Measurements from ENCODE around the gene FASTKD3. TPM values are rescaled to one million over a fixed set of nuclear protein-coding genes. Genes with fewer than 3 reads are reported as not detected.
A peak's percentile ranks its signal among the peaks of the same experiment; 100 is the strongest.
"Not testable (repeated sequence)": the region's sequence is repeated elsewhere in the genome, so short reads cannot be mapped to it uniquely, and the experiment has no call there.

The FASTKD3 gene
- total RNA-seq: 10 to 100 TPM; 23.3 to 23.6 TPM

DNA sequence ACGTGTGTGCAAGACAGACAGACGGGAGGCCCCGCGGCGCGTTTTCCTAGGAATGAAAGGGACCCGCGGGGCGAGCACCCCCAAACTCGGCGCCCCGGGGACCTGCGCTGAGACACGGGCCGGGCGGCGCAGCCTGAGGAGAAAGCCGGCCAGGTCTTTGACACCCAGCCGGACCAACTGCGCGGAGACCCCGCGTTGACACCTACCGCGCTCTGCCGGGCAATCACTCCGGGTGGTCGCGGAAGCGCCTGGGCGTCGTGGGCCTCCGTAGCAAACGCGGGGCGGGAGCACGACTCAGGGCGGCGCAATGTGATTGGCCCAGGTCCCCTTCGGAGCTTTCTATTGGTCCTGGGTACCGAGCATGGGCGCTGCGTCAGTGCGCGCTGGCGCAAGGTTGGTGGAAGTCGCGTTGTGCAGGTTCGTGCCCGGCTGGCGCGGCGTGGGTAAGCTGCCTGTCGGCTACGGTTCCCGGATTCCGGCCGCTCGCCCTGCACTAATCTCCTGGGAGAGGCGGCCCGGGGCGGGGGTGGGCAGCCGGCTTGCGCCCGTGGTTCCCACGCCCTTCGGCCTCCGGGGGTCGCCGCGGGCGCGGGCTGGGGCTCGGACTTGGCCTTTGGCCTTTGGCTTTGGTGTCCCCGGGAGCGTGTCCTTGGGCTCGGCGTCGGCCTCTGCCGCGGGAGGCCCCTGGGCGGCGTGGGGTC lies at the start of gene FASTKD3, which contains the start of gene MTRR:
TSS of gene FASTKD3 (minus strand) at position 259 of the 701 bp plus-strand sequence. CDS start 948 bp downstream, outside the sequence.
TSS of gene MTRR (plus strand) at position 376 of the 701 bp plus-strand sequence. CDS start 1,647 bp downstream, outside the sequence.
- H3K27me3 Mint-ChIP-seq: no peaks in the 10 kb centered on the region
- H3K4me3 Mint-ChIP-seq: peak within 1 kb of the TSS; percentile 88
- H3K36me3 Mint-ChIP-seq: peaks cover 53% of the 10 kb centered on the region
- DNase-seq: peak; percentile 90
- H3K4me1 Mint-ChIP-seq: peaks cover 70% of the 10 kb centered on the region
- no peaks in the 10 kb centered on the region for H3K9me3 Mint-ChIP-seq
- peak within 1 kb of the TSS; percentile 90 for H3K27ac Mint-ChIP-seq

GRCh38 chr5:7917130-7918123 lies 48.6 kb upstream of the FASTKD3 start:
- H3K36me3 Mint-ChIP-seq: peaks cover 7% of the 10 kb centered on the region
- no peaks in the 10 kb centered on the region for H3K4me1 Mint-ChIP-seq
- H3K4me3 Mint-ChIP-seq: no peak overlapping the region
- no peak overlapping the region for H3K27ac Mint-ChIP-seq
- DNase-seq: no peak
- peaks cover 10% of the 10 kb centered on the region for H3K27me3 Mint-ChIP-seq
- peaks cover 7% of the 10 kb centered on the region for H3K9me3 Mint-ChIP-seq

DNA sequence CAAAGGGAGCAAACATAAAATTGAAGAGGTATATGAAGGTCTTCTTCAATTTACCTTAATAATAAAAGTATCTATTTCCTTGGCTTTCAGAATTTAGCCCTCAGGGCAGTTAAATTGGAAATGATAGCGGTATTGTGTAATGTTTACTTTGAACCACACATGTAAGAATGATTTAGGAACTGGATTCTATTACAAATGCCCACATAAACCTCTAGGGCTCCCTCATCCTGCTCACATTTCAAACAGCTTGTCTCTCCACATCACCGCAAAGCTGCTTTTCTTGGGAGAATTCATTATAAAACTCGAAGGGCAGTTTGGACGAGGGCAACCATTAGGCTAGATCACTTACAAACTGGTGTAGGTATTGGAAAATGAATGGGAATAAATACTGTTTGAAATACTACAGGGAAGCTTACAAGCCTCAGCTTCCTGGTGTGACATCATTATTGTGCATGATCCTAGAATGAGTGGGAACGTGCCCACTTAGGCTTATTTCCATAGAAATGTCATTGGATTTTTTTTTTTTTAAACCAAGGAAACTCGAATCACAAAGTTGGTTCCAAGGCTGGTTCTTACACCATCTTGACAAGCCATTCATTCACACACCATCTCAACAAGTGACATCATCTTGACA lies 47.5 kb upstream of the FASTKD3 start:
- H3K36me3 Mint-ChIP-seq: peaks cover 17% of the 10 kb centered on the region
- no peaks in the 10 kb centered on the region for H3K4me1 Mint-ChIP-seq
- no peak for DNase-seq
- peaks cover 4% of the 10 kb centered on the region for H3K27me3 Mint-ChIP-seq
- peaks cover 11% of the 10 kb centered on the region for H3K9me3 Mint-ChIP-seq
- no peak overlapping the region for H3K4me3 Mint-ChIP-seq
- H3K27ac Mint-ChIP-seq: no peak overlapping the region

DNA sequence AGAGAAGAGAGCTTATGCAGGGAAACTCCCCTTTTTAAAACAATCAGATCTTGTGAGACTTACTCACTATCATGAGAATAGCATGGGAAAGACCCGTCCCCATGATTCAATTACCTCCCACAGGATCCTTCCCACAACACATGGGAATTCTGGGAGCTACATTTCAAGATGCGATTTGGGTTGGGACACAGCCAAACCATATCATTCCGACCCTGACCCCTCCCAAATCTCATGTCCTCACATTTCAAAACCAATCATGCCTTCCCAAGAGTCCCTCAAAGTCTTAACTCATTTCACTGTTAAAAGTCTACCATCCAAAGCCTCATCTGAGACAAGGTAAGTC lies 42.6 kb upstream of the FASTKD3 start:
- peaks cover 33% of the 10 kb centered on the region for H3K9me3 Mint-ChIP-seq
- H3K4me1 Mint-ChIP-seq, DNase-seq, H3K27me3 Mint-ChIP-seq, H3K4me3 Mint-ChIP-seq, H3K27ac Mint-ChIP-seq: not testable (repeated sequence)
- H3K36me3 Mint-ChIP-seq: peaks cover 57% of the 10 kb centered on the region

DNA sequence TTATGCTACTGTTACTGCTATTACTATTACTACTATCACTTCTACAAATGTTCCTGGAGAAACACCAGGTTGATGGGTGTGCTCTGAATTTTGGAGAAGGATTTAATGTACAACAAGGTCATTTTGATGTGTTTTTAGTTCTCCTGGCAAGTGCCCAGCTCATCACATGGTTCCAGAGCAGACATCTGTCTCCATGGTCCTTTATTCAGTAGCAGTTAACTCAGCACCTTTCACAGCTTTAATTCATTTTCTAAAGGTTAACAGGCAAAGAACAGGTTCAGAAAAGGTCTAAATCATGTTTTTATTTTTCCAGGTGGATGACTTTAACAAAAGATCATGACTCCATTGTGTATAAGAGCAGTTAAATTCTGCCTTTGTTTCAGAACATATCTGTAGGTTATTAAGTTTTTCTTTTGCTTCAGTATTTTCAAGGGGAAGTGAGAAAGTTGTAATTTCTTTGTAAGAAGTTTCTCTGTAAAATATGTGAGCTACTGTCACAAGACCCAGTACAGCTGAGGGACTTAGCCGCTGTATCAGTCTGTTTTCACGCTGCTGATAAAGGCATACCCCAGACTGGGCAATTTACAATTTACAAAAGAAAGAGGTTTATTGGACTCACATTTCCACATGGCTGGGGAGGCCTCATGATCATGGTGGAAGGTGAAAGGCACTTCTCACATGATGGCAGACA lies 42.1 kb upstream of the FASTKD3 start:
- Mint-ChIP-seq H3K4me1 (no peaks in the 10 kb centered on the region), H3K27ac (no peak overlapping the region), H3K27me3 (no peaks in the 10 kb centered on the region), H3K9me3 (peaks cover 33% of the 10 kb centered on the region), H3K36me3 (peaks cover 59% of the 10 kb centered on the region), H3K4me3 (no peak overlapping the region)
- DNase-seq: no peak

- Mint-ChIP-seq H3K36me3 (peaks cover 82% of the 10 kb centered on the region), H3K9me3 (peaks cover 33% of the 10 kb centered on the region), H3K27ac (no peak overlapping the region)
These were observed 39.5 kb upstream of the FASTKD3 start for GRCh38 chr5:7908317-7908716.

GRCh38 chr5:7907612-7908011 lies 38.8 kb upstream of the FASTKD3 start:
- H3K36me3 Mint-ChIP-seq: peaks cover 82% of the 10 kb centered on the region
- no peak overlapping the region for H3K4me3 Mint-ChIP-seq
- peaks cover 6% of the 10 kb centered on the region for H3K4me1 Mint-ChIP-seq
- H3K9me3 Mint-ChIP-seq: peaks cover 27% of the 10 kb centered on the region
- no peak for DNase-seq
- H3K27ac Mint-ChIP-seq: no peak overlapping the region
- H3K27me3 Mint-ChIP-seq: no peaks in the 10 kb centered on the region

More at GRCh38 chr5:7908317-7908716, 39.5 kb upstream of the FASTKD3 start:
- DNase-seq: no peak
- Mint-ChIP-seq H3K4me1 (peaks cover 6% of the 10 kb centered on the region), H3K4me3 (no peak overlapping the region), H3K27me3 (no peaks in the 10 kb centered on the region)

- DNase-seq: no peak
- peaks cover 9% of the 10 kb centered on the region for H3K4me1 Mint-ChIP-seq
- peaks cover 19% of the 10 kb centered on the region for H3K9me3 Mint-ChIP-seq
- H3K27ac Mint-ChIP-seq: peak overlapping the region; percentile 13
- H3K27me3 Mint-ChIP-seq: no peaks in the 10 kb centered on the region
- H3K4me3 Mint-ChIP-seq: no peak overlapping the region
- peaks cover 76% of the 10 kb centered on the region for H3K36me3 Mint-ChIP-seq
These were observed 35.3 kb upstream of the FASTKD3 start for GRCh38 chr5:7904170-7904569.

GRCh38 chr5:7902666-7903625 lies 34.1 kb upstream of the FASTKD3 start:
- Mint-ChIP-seq H3K36me3 (peaks cover 73% of the 10 kb centered on the region), H3K4me1 (peaks cover 9% of the 10 kb centered on the region), H3K27me3 (no peaks in the 10 kb centered on the region), H3K9me3 (peaks cover 9% of the 10 kb centered on the region), H3K4me3 (no peak overlapping the region), H3K27ac (no peak overlapping the region)
- DNase-seq: no peak

- Mint-ChIP-seq H3K4me3 (no peak overlapping the region), H3K27ac (no peak overlapping the region), H3K27me3 (no peaks in the 10 kb centered on the region)
These were observed 33.4 kb upstream of the FASTKD3 start for GRCh38 chr5:7902201-7902600.

DNA sequence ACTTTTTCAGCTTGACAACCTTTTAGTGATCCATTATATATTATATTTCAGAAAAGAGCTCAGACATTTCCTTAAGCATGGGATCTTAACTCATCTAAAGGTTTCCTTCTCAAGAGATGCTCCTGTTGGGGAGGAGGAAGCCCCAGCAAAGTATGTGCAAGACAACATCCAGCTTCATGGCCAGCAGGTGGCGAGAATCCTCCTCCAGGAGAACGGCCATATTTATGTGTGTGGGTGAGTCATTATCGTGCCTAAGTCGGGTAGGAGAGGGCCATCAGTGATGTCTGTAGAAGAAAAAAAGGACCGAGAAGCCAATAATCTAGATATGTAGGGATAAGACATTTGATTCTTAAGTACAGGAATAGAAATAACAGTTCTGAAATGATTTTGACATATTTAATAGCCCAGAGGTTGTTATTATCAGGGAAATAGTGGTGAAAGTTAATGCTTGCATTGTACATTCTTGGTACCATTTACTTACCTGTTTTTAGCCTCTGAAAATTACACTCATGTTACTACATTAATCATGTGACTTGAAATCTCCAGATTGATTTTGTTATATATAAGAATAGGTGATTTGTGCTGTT lies 28.3 kb upstream of the FASTKD3 start:
- H3K27ac Mint-ChIP-seq: no peak overlapping the region
- H3K27me3 Mint-ChIP-seq: no peaks in the 10 kb centered on the region
- peaks cover 61% of the 10 kb centered on the region for H3K36me3 Mint-ChIP-seq
- no peaks in the 10 kb centered on the region for H3K9me3 Mint-ChIP-seq
- H3K4me1 Mint-ChIP-seq: peaks cover 10% of the 10 kb centered on the region
- peak; percentile 10 for DNase-seq
- H3K4me3 Mint-ChIP-seq: no peak overlapping the region

More at GRCh38 chr5:7902201-7902600, 33.4 kb upstream of the FASTKD3 start:
- no peak for DNase-seq
- Mint-ChIP-seq H3K9me3 (peaks cover 4% of the 10 kb centered on the region), H3K36me3 (peaks cover 70% of the 10 kb centered on the region), H3K4me1 (peaks cover 9% of the 10 kb centered on the region)

GRCh38 chr5:7894860-7895259 lies 26.0 kb upstream of the FASTKD3 start:
- H3K9me3 Mint-ChIP-seq: no peaks in the 10 kb centered on the region
- peaks cover 10% of the 10 kb centered on the region for H3K4me1 Mint-ChIP-seq
- H3K27ac Mint-ChIP-seq: peak overlapping the region; percentile 42
- no peaks in the 10 kb centered on the region for H3K27me3 Mint-ChIP-seq
- no peak for DNase-seq
- H3K4me3 Mint-ChIP-seq: no peak overlapping the region
- H3K36me3 Mint-ChIP-seq: peaks cover 56% of the 10 kb centered on the region

DNA sequence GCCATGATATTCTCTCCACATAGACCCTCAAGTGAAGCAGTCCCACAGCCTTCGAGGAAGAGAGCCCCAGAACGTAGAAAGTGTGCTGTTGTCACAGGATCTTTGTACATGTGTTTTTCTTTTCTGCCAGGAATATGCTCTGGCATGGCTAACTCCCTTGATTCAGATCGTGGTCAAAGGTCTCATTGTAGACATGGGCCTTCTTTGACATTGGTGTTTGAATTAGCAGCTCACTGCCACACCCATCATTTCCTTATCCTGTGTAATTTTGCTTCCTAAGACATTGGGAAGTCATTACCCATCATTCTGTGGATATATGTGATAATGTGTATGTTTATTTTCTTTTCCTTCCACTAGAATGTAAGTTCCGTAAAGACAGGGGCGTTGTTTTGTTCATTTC lies 25.6 kb upstream of the FASTKD3 start:
- Mint-ChIP-seq H3K27ac (peak overlapping the region; percentile 42), H3K9me3 (no peaks in the 10 kb centered on the region), H3K4me1 (peaks cover 10% of the 10 kb centered on the region)

More for the DNA sequence above, 25.6 kb upstream of the FASTKD3 start:
- Mint-ChIP-seq H3K36me3 (peaks cover 55% of the 10 kb centered on the region), H3K27me3 (no peaks in the 10 kb centered on the region), H3K4me3 (no peak overlapping the region)
- no peak for DNase-seq

All from activated naive CD8-positive, alpha-beta T cell treated with anti-CD3 and anti-CD28 coated beads for 36 hours (primary cell).